HEK293 (cell line): ENCODE results near the gene CREB3.
A peak's percentile ranks its signal among the peaks of the same experiment; 100 is the strongest.

Experiments
- CTCF ChIA-PET: fragments of 350-600 bp; formaldehyde crosslinking; extraction: SDS; loops from one replicate; lab custom pipeline; 2021; ENCODE audit warnings: antibody characterized with exemption; lab: Yijun Ruan, JAX
- POLR2A ChIA-PET: fragments of 300-600 bp; formaldehyde crosslinking; extraction: SDS; loops from one replicate; lab custom pipeline; 2020; ENCODE audit warnings: antibody characterized with exemption, inconsistent platforms; lab: Yijun Ruan, JAX
- H3K27ac ChIP-seq: fragments of 200-500 bp; sonication (Bioruptor generic); 2 replicates; pipeline ENCODE4 v1.5.1; 2014; ENCODE audit warnings: low read depth, low read length, control low read depth, inconsistent platforms; ENCODE audit errors: extremely low read depth
- H3K36me3 ChIP-seq, 2 experiments: fragments of 200-500 bp in 1 of 2; sonication (Bioruptor generic) in 1 of 2; 1 replicate in 1 of 2; 2 replicates in 1 of 2; pipeline ENCODE4 v1.5.1; 2014 to 2017; ENCODE audit warnings: inconsistent platforms in 2 of 2, low read length in 2 of 2; ENCODE audit not compliant: control insufficient read depth in 2 of 2, insufficient read depth in 1 of 2
- H3K4me1 ChIP-seq: fragments of 200-500 bp; sonication (Bioruptor generic); 2 replicates; pipeline ENCODE4 v1.5.1; 2014; ENCODE audit warnings: mild to moderate bottlenecking, low read length, inconsistent platforms; ENCODE audit not compliant: control insufficient read depth, insufficient read depth
- H3K4me3 ChIP-seq: 2 replicates; pipeline ENCODE4 v1.5.1; 2011; ENCODE audit warnings: low read depth, mild to moderate bottlenecking, control low read depth, low read length, moderate library complexity
- H3K9me3 ChIP-seq: fragments of 200-500 bp; sonication (Bioruptor generic); 2 replicates; pipeline ENCODE4 v1.5.1; 2014; ENCODE audit warnings: low read depth, low read length, inconsistent platforms; ENCODE audit not compliant: control insufficient read depth, insufficient read depth
- FEZF1 ChIP-seq: fragments of 450-650 bp; formaldehyde crosslinking; IDR thresholded peaks from 2 replicates; pipeline ENCODE4 v1.5.1; 2016; ENCODE audit warnings: missing biosample characterization, missing genetic modification characterization
- KLF1 ChIP-seq: fragments of 450-650 bp; formaldehyde crosslinking; IDR thresholded peaks from 2 replicates; pipeline ENCODE4 v1.5.1; 2016; ENCODE audit warnings: missing biosample characterization, missing genetic modification characterization
- SP2 ChIP-seq: fragments of 450-650 bp; formaldehyde crosslinking; IDR thresholded peaks from 2 replicates; pipeline ENCODE4 v1.5.1; 2016; ENCODE audit warnings: missing biosample characterization, missing genetic modification characterization
- WT1 ChIP-seq: fragments of 450-650 bp; formaldehyde crosslinking; IDR thresholded peaks from 2 replicates; pipeline ENCODE4 v1.5.1; 2016; ENCODE audit warnings: missing biosample characterization, missing genetic modification characterization
- ZBTB10 ChIP-seq: fragments of 450-650 bp; formaldehyde crosslinking; IDR thresholded peaks from 2 replicates; pipeline ENCODE4 v1.5.1; 2016; ENCODE audit warnings: missing biosample characterization, missing genetic modification characterization
- ZNF10 ChIP-seq: fragments of 450-650 bp; formaldehyde crosslinking; IDR thresholded peaks from 2 replicates; pipeline ENCODE4 v1.5.1; 2017; ENCODE audit warnings: missing biosample characterization, missing genetic modification characterization
- ZNF157 ChIP-seq: fragments of 450-650 bp; formaldehyde crosslinking; IDR thresholded peaks from 2 replicates; pipeline ENCODE4 v1.5.1; 2016; ENCODE audit warnings: missing biosample characterization, missing genetic modification characterization
- ZNF16 ChIP-seq: fragments of 450-650 bp; formaldehyde crosslinking; IDR thresholded peaks from 2 replicates; pipeline ENCODE4 v1.5.1; 2016; ENCODE audit warnings: low read depth, missing biosample characterization, missing genetic modification characterization
- ZNF18 ChIP-seq: fragments of 450-650 bp; formaldehyde crosslinking; IDR thresholded peaks from 2 replicates; pipeline ENCODE4 v1.5.1; 2016; ENCODE audit warnings: missing biosample characterization, missing genetic modification characterization
- ZNF184 ChIP-seq: fragments of 450-650 bp; IDR thresholded peaks from 2 replicates; pipeline ENCODE4 v1.5.1; 2018; ENCODE audit warnings: missing biosample characterization, mild to moderate bottlenecking, missing genetic modification characterization
- ZNF239 ChIP-seq: fragments of 450-650 bp; formaldehyde crosslinking; IDR thresholded peaks from 2 replicates; pipeline ENCODE4 v1.5.1; 2016; ENCODE audit warnings: missing biosample characterization, missing genetic modification characterization
- ZNF335 ChIP-seq: fragments of 450-650 bp; formaldehyde crosslinking; conservative IDR thresholded peaks from 2 replicates; pipeline ENCODE4 v1.5.1; 2016; ENCODE audit warnings: missing biosample characterization, missing genetic modification characterization
- ZNF416 ChIP-seq: fragments of 450-650 bp; formaldehyde crosslinking; IDR thresholded peaks from 2 replicates; pipeline ENCODE4 v1.5.1; 2016; ENCODE audit warnings: missing biosample characterization, missing genetic modification characterization
- ZNF629 ChIP-seq: fragments of 450-650 bp; formaldehyde crosslinking; IDR thresholded peaks from 2 replicates; pipeline ENCODE4 v1.5.1; 2017; ENCODE audit warnings: missing biosample characterization, missing genetic modification characterization
- ZNF654 ChIP-seq: fragments of 450-650 bp; formaldehyde crosslinking; IDR thresholded peaks from 2 replicates; pipeline ENCODE4 v1.5.1; 2016; ENCODE audit warnings: low read depth, missing biosample characterization, missing genetic modification characterization
- ZNF747 ChIP-seq: fragments of 450-650 bp; formaldehyde crosslinking; IDR thresholded peaks from 2 replicates; pipeline ENCODE4 v1.5.1; 2016; ENCODE audit warnings: missing biosample characterization, missing genetic modification characterization
- TF ChIP-seq, protein P1 (sequence below): fragments of 450-650 bp; formaldehyde crosslinking; IDR thresholded peaks from 2 replicates; pipeline ENCODE4 v1.5.1; 2016; ENCODE audit warnings: missing biosample characterization, missing genetic modification characterization
- TF ChIP-seq, protein P2 (sequence below): fragments of 450-650 bp; formaldehyde crosslinking; IDR thresholded peaks from 2 replicates; pipeline ENCODE4 v1.5.1; 2017; ENCODE audit warnings: missing biosample characterization, missing genetic modification characterization

The CREB3 gene

DNA sequence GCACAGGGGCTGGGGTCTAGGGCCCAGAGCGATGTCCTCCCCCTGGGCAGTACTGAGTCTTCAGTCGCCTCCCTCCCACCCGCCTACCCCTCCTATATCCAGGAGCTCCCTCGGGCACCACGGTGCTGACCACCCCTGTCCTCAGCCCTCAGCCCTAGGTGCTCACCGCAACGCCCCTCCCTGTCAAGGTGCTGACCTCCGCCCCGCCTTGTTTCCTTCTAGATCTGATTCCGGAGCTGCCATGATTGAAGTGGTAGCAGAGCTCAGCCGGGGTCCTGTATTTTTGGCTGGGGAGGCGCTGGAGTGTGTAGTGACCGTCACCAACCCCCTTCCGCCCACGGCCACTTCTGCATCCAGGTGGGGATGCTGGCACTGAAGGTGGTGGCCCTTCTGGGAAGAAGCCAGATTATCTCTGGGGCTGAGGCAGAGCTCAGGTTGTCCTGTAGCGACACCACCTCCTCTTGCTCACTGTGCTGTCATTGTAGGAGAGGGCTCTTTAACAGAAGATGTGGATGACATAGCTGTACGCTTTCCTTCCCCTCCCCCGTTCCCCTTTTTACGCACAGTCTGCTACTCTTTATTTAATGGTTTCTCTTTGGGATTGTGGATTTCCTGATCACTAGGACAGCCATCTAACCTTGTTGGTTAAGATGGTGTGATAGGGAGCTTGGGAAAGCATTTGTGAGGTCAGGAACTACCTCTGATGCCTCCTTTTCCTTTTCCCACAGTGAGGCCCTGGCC, 17.2 kb downstream of the CREB3 start (continued):
- TF ChIP-seq, protein P1, sequence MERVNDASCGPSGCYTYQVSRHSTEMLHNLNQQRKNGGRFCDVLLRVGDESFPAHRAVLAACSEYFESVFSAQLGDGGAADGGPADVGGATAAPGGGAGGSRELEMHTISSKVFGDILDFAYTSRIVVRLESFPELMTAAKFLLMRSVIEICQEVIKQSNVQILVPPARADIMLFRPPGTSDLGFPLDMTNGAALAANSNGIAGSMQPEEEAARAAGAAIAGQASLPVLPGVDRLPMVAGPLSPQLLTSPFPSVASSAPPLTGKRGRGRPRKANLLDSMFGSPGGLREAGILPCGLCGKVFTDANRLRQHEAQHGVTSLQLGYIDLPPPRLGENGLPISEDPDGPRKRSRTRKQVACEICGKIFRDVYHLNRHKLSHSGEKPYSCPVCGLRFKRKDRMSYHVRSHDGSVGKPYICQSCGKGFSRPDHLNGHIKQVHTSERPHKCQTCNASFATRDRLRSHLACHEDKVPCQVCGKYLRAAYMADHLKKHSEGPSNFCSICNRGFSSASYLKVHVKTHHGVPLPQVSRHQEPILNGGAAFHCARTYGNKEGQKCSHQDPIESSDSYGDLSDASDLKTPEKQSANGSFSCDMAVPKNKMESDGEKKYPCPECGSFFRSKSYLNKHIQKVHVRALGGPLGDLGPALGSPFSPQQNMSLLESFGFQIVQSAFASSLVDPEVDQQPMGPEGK, result peak; percentile 54; the same call in 1 of the 2 replicates
- peak; percentile 83 for TF ChIP-seq ZNF335 (tag by site-specific recombination)
- TF ChIP-seq SP2, result peak; percentile 25
- TF ChIP-seq KLF1 (tag by site-specific recombination), result peak; percentile 44; the same call in 1 of the 2 replicates
- TF ChIP-seq ZNF239, result no peak
- peak; percentile 38; the same call in 1 of the 2 replicates for TF ChIP-seq ZBTB10 (tag by site-specific recombination)

GRCh38 chr9:35750256-35750531, 17.7 kb downstream of the CREB3 start:
- Histone ChIP-seq H3K4me1 (no peaks in the 10 kb centered on the region; the same call in 1 of the 2 replicates), H3K27ac (no peak overlapping the region), H3K36me3 (peaks cover 5 to 68% of the 10 kb centered on the region in 2 experiments; a peak in 2 of 3 replicates), H3K9me3 (no peaks in the 10 kb centered on the region), H3K4me3 (peak overlapping the region; percentile 77; the same call in 1 of the 2 replicates)
- TF ChIP-seq ZNF184 (tag by site-specific recombination), result no peak
- no peak for TF ChIP-seq ZNF416 (tag by site-specific recombination)
- TF ChIP-seq ZNF747 (tag by site-specific recombination), result no peak
- no peak for TF ChIP-seq ZNF18 (tag by site-specific recombination)
- TF ChIP-seq FEZF1 (tag by site-specific recombination), result no peak
- TF ChIP-seq ZNF629 (tag by site-specific recombination), result no peak
- TF ChIP-seq, protein P2, sequence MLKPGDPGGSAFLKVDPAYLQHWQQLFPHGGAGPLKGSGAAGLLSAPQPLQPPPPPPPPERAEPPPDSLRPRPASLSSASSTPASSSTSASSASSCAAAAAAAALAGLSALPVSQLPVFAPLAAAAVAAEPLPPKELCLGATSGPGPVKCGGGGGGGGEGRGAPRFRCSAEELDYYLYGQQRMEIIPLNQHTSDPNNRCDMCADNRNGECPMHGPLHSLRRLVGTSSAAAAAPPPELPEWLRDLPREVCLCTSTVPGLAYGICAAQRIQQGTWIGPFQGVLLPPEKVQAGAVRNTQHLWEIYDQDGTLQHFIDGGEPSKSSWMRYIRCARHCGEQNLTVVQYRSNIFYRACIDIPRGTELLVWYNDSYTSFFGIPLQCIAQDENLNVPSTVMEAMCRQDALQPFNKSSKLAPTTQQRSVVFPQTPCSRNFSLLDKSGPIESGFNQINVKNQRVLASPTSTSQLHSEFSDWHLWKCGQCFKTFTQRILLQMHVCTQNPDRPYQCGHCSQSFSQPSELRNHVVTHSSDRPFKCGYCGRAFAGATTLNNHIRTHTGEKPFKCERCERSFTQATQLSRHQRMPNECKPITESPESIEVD (tag by site-specific recombination), result no peak
- no peak for TF ChIP-seq ZNF654
- TF ChIP-seq WT1 (tag by site-specific recombination), result no peak
- TF ChIP-seq ZNF16, result no peak
- no peak for TF ChIP-seq ZNF157 (tag by site-specific recombination)
- TF ChIP-seq ZNF10 (tag by site-specific recombination), result no peak
- ChIA-PET POLR2A (interaction anchor here (0.7 to 6.2 kb wide), 6 partner anchors 9 to 157 kb away, joined by 3 to 73 read pairs (median 8); partner anchors contain the start of genes CCDC107, CREB3, RMRP and TLN1), CTCF (interaction anchor here (0.8 to 1.9 kb wide), 5 partner anchors 12 to 19 kb away, joined by 3 to 5 read pairs (median 3); partner anchors contain the start of genes CREB3 and TLN1)
